ENCODE results near the gene ATXN7. TPM values are rescaled to one million over a fixed set of nuclear protein-coding genes. Genes with fewer than 3 reads are reported as not detected.
A peak's percentile ranks its signal among the peaks of the same experiment; 100 is the strongest.

The ATXN7 gene
- total and polyA plus RNA-seq, 2 of the 13 experiments (the other 11 are each of a cell fraction or from before 2014, with no cell fraction given): 13.8 to 20.0 TPM

DNA sequence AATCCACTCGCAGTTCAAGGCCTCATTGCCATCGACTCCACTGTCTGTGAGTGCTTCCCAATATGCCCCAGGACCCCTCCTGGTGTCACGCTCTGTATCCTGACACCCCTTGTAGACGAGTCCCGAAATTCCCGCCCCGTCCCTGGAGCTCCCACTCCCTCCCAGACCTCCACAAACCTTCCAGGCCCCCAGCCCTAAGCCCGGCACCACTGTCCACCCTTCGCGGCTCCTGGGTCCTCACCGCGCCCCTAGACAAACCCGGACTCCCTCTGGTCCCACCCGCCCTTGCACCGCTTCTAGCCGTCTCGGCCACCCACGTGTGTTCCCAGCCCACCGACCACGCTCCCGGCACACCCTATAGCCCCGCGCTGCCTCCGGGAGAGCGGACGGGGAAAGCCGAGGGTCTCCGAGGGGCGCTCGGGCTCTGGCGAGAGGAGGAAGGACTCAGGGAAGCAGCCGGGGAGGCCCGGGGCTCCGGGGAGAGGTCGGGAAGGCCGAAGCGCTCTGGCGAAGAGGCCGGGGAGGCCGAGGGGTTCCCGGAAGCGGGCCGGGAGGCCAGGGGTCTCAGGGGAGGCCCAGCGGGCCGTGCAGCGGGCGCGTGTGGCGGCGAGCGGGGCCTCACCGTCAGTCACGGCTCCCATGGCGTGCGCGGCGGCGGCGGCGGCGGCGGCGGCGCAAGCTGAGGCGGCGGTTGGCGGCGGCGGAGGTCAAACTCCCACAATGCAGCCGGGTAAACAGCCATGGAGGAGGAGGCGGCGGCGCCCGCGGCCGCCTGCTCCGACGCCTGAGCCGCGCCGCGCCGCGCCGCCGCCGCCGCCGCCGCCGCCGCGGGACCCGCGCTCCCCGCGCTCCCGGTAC is at the start of gene ATXN7, which contains the start of gene THOC7 (continued):
- TF ChIP-seq AFF4 (CRISPR knock-in tag; IDR thresholded peaks at IDR 0.05) (no peak), MED13 (CRISPR knock-in tag; IDR thresholded peaks at IDR 0.05) (no peak), ZNF354B (CRISPR knock-in tag; IDR thresholded peaks at IDR 0.05) (no peak), FOXK1 (CRISPR knock-in tag; IDR thresholded peaks at IDR 0.05; ENCODE audit: borderline replicate concordance, low read depth) (no peak), SIN3A (IDR thresholded peaks at IDR 0.05; ENCODE audit: borderline replicate concordance, low read depth, low read length) (no peak), NCOA5 (CRISPR knock-in tag; IDR thresholded peaks at IDR 0.05) (no peak), ZNF549 (CRISPR knock-in tag; IDR thresholded peaks at IDR 0.05) (no peak), ATM (IDR thresholded peaks at IDR 0.05; ENCODE audit: borderline replicate concordance) (no peak), SETDB1 (CRISPR knock-in tag; IDR thresholded peaks at IDR 0.05; ENCODE audit: borderline replicate concordance) (no peak), ZHX2 (IDR thresholded peaks at IDR 0.05; ENCODE audit: low read depth) (peak; percentile 30; the same call in 1 of the 2 replicates), ZHX2 (CRISPR knock-in tag; IDR thresholded peaks at IDR 0.05; ENCODE audit: borderline replicate concordance) (no peak), ZFP41 (CRISPR knock-in tag; IDR thresholded peaks at IDR 0.05; ENCODE audit: borderline replicate concordance) (no peak), ZNF329 (CRISPR knock-in tag; IDR thresholded peaks at IDR 0.05; ENCODE audit: low read depth) (no peak), TOE1 (CRISPR knock-in tag; IDR thresholded peaks at IDR 0.05) (no peak), KAT2B (IDR thresholded peaks at IDR 0.05; ENCODE audit: borderline replicate concordance, low read depth, low read length) (no peak)
- TF ChIP-seq, protein P1, sequence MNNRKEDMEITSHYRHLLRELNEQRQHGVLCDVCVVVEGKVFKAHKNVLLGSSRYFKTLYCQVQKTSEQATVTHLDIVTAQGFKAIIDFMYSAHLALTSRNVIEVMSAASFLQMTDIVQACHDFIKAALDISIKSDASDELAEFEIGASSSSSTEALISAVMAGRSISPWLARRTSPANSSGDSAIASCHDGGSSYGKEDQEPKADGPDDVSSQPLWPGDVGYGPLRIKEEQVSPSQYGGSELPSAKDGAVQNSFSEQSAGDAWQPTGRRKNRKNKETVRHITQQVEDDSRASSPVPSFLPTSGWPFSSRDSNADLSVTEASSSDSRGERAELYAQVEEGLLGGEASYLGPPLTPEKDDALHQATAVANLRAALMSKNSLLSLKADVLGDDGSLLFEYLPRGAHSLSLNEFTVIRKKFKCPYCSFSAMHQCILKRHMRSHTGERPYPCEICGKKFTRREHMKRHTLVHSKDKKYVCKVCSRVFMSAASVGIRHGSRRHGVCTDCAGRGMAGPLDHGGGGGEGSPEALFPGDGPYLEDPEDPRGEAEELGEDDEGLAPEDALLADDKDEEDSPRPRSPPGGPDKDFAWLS (CRISPR knock-in tag; IDR thresholded peaks at IDR 0.05; ENCODE audit: borderline replicate concordance): 0 out of 2 replicates have a peak, but pooled peaks have one; percentile 52

All from HepG2 (cell line).